Kidney (tissue), 14 donors: ENCODE measurements around the gene PLA2G1B. TPM values are rescaled to one million over a fixed set of nuclear protein-coding genes. Genes with fewer than 3 reads are reported as not detected.

Experiments
- DNase-seq, 5 donors: peaks; one replicate each; pipeline ENCODE4 v3.0.0-alpha.2; 2013 to 2020
- FAIRE-seq: peaks from 2 replicates; lab custom pipeline; 2012; peaks lifted over from hg19 to GRCh38; lab: Jason Lieb, UNC
- H3K27ac ChIP-seq, 2 donors: one replicate each; pipeline ENCODE4 v1.7.0; 2013; ENCODE audit warnings: low read depth in 2 of 2, low read length in 2 of 2, inconsistent platforms in 1 of 2
- H3K27me3 ChIP-seq: one replicate; pipeline ENCODE4 v1.7.1; 2013; ENCODE audit warnings: low read length, inconsistent platforms; ENCODE audit not compliant: control insufficient read depth, insufficient read depth
- H3K36me3 ChIP-seq, 3 donors: one replicate each; pipeline versions ENCODE4 v1.7.0 to v1.7.1; 2013; ENCODE audit warnings: low read length in 3 of 3, control low read depth in 1 of 3, inconsistent platforms in 1 of 3; ENCODE audit not compliant: insufficient read depth in 3 of 3, control insufficient read depth in 2 of 3
- H3K4me1 ChIP-seq, 3 donors: one replicate each; pipeline versions ENCODE4 v1.7.0 to v1.7.1; 2013; ENCODE audit warnings: low read length in 3 of 3, inconsistent platforms in 1 of 3, low read depth in 1 of 3; ENCODE audit not compliant: control insufficient read depth in 2 of 3, insufficient read depth in 2 of 3
- H3K4me3 ChIP-seq, 3 donors: one replicate each; pipeline versions ENCODE4 v1.7.0 to v1.8.1; 2013; ENCODE audit warnings: low read length in 3 of 3, control low read depth in 1 of 3, inconsistent platforms in 1 of 3
- H3K9ac ChIP-seq, 3 donors: one replicate each; pipeline versions ENCODE4 v1.7.0 to v1.7.1; 2013; ENCODE audit warnings: low read length in 3 of 3, control low read depth in 1 of 3, inconsistent platforms in 1 of 3
- H3K9me3 ChIP-seq, 3 donors: one replicate each; pipeline versions ENCODE4 v1.7.0 to v1.7.1; 2013; ENCODE audit warnings: low read length in 3 of 3, control low read depth in 1 of 3, inconsistent platforms in 1 of 3; ENCODE audit not compliant: control insufficient read depth in 2 of 3, insufficient read depth in 1 of 3
- CTCF ChIP-seq: IDR thresholded peaks from 3 replicates; pipeline ENCODE4 v1.5.1; 2012; ENCODE audit warnings: mild to moderate bottlenecking, moderate library complexity, borderline replicate concordance; ENCODE audit not compliant: insufficient read depth; ENCODE audit errors: extremely low read depth
- intact Hi-C: fragments of 100-400 bp; cut with DNase I; formaldehyde crosslinking; loops from one replicate; pipeline ENCODE4 v1.11.1; 2022
- polyA plus RNA-seq: library from polyadenylated mRNA; stranded (reverse); fragments of 350-450 nt; fragmentation: Illumina TruSeq; extraction: RNeasy Lipid Tissue Mini Kit (QIAGEN cat#74804); gene quantifications from one replicate; pipeline ENCODE4 v1.2.3, GENCODE V29; 2014; ENCODE audit warnings: low read depth, low replicate concordance; ENCODE audit not compliant: insufficient read depth
- total RNA-seq: library from RNA; stranded (reverse); fragmentation: NEBNext Ultra II Directional; extraction: Animal tissue kit (Norgen Biotek cat#: 25700); gene quantifications from one replicate; pipeline ENCODE4 v1.2.1, GENCODE V29; 2021
- donor health status: control.
- donor health status: control.
- donor health status: control.
- donor health status: control.
- donor health status: control.
- donor health status: DM: yes; HTN: yes; CAD: no.
- donor health status: Normal renal cell carcinoma (clear cell type).

Gene PLA2G1B
- total and polyA plus RNA-seq, 2 donors from 2014 or later, result not detected

GRCh38 chr12:120317224-120318105 lies 10.1 kb downstream of the PLA2G1B start:
- Histone ChIP-seq H3K4me3 (peak overlapping the region; percentile 72 to 85 (median 76)), H3K4me1 (peaks cover 3 to 8% (median 3%) of the 10 kb centered on the region in 3 donors), H3K27ac (peak overlapping the region; percentile 83 to 86), H3K36me3 (no peaks in the 10 kb centered on the region), H3K9me3 (no peaks in the 10 kb centered on the region), H3K27me3 (no peaks in the 10 kb centered on the region), H3K9ac (peak overlapping the region; percentile 57 to 86 (median 70))
- intact Hi-C loops, result no loop called here
- DNase-seq, result peak; percentile 99 to 100 (median 100)
- peak; percentile 26 for TF ChIP-seq CTCF
- peak; percentile 99 for FAIRE-seq

DNA sequence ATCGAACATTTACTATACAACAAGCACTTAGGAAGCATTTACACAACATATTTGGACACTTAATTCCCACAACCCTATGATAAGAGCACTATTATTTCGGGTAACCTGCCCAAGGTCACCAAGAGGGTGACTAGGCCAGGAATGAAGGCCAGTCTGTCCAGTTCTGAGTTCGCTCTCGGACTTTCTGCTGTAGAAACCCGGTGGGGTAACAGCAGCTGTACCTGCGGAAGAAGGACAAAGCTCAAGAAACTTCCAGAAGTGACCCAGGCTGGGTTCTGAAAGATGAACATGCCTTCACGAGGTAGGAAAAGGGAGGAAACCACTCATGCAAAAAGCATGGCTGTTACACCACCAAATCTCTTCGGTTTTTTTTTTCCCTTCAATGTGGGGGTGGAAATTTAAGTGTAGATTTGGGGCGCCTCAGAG lies 10.8 kb downstream of the PLA2G1B start:
- intact Hi-C loops, result no loop called here
- Histone ChIP-seq H3K27ac (peak overlapping the region; percentile 83 to 86), H3K9me3 (no peaks in the 10 kb centered on the region), H3K36me3 (no peaks in the 10 kb centered on the region), H3K9ac (peak overlapping the region; percentile 20 to 70 (median 57)), H3K4me1 (peaks cover 3 to 5% (median 3%) of the 10 kb centered on the region in 3 donors), H3K27me3 (no peaks in the 10 kb centered on the region), H3K4me3 (peak overlapping the region; percentile 72 to 85 (median 76))
- TF ChIP-seq CTCF, result no peak
- DNase-seq (peak in 1 of 5 donors; percentile 50), FAIRE-seq (no peak)

GRCh38 chr12:120314220-120314619 lies 13.4 kb downstream of the PLA2G1B start:
- peak in 1 of 5 donors; percentile 0 for DNase-seq
- no peaks in the 10 kb centered on the region for H3K9me3 ChIP-seq
- H3K4me3 ChIP-seq, result no peak overlapping the region
- no peaks in the 10 kb centered on the region for H3K27me3 ChIP-seq
- H3K36me3 ChIP-seq, result no peaks in the 10 kb centered on the region
- peaks cover 3% of the 10 kb centered on the region in 3 donors for H3K4me1 ChIP-seq
- TF ChIP-seq CTCF, result no peak
- H3K27ac ChIP-seq, result no peak overlapping the region
- FAIRE-seq, result no peak
- intact Hi-C loops, result no loop called here
- no peak overlapping the region for H3K9ac ChIP-seq
